Esophagus muscularis mucosa (tissue), 4 donors: ENCODE measurements around the gene TMCC1. TPM values are rescaled to one million over a fixed set of nuclear protein-coding genes. Genes with fewer than 3 reads are reported as not detected.

Source experiments
- DNase-seq: peaks from one replicate; pipeline ENCODE4 v3.0.0-alpha.2; 2017; ENCODE audit errors: extremely low spot score
- H3K27ac ChIP-seq, 4 donors: fragments of 200-600 bp; sonication (generic); replicated peaks in 1 of 4; 1 replicate in 3 of 4; 2 replicates in 1 of 4; pipeline ENCODE4 v1.5.1; 2016 to 2019; ENCODE audit warnings: mild to moderate bottlenecking in 1 of 4
- H3K27me3 ChIP-seq, 4 donors: fragments of 200-600 bp; sonication (generic); one replicate each; pipeline versions ENCODE4 v1.5.1 to v1.6.0; 2016 to 2019
- H3K36me3 ChIP-seq, 4 donors: fragments of 200-600 bp; sonication (generic); one replicate each; pipeline ENCODE4 v1.5.1; 2016 to 2019
- H3K4me1 ChIP-seq, 4 donors: fragments of 200-600 bp; sonication (generic); one replicate each; pipeline ENCODE4 v1.5.1; 2016 to 2019
- H3K4me3 ChIP-seq, 4 donors: fragments of 200-600 bp; sonication (generic); 1 replicate in 2 of 4; 2 replicates in 2 of 4; pipeline ENCODE4 v1.5.1; 2016 to 2019; ENCODE audit warnings: mild to moderate bottlenecking in 4 of 4, moderate library complexity in 1 of 4
- H3K9me3 ChIP-seq, 4 donors: fragments of 200-600 bp; sonication (generic); 1 replicate in 3 of 4; 2 replicates in 1 of 4; pipeline ENCODE4 v1.5.1; 2016 to 2019
- CTCF ChIP-seq, 3 experiments: fragments of 200-600 bp in 2 of 3; fragments of 450-650 bp in 1 of 3; sonication (generic) in 2 of 3; IDR thresholded peaks; one replicate each; pipeline ENCODE4 v1.5.1; 2017 to 2019; ENCODE audit warnings: antibody characterized with exemption in 3 of 3, mild to moderate bottlenecking in 2 of 3, moderate library complexity in 1 of 3
- EP300 ChIP-seq: sonication (generic); formaldehyde crosslinking; IDR thresholded peaks from one replicate; pipeline ENCODE4 v1.6.1; 2017; ENCODE audit warnings: antibody characterized with exemption
- POLR2A ChIP-seq: fragments of 450-650 bp; IDR thresholded peaks from one replicate; pipeline ENCODE4 v1.6.1; 2017; ENCODE audit warnings: antibody characterized with exemption, moderate library complexity, mild to moderate bottlenecking, low read depth
- POLR2AphosphoS5 ChIP-seq, 2 donors: sonication (generic); formaldehyde crosslinking; IDR thresholded peaks; one replicate each; pipeline ENCODE4 v1.6.1; 2017; ENCODE audit warnings: antibody characterized with exemption in 2 of 2
- WGBS: methylation state at CpG from one replicate; pipeline ENCODE4 v1.1.5; 2018; 5-methylcytosine and 5-hydroxymethylcytosine counted together
- intact Hi-C: fragments of 100-400 bp; cut with DNase I; formaldehyde crosslinking; loops from one replicate; pipeline ENCODE4 v1.15.1; 2023
- total RNA-seq, 4 donors: library from RNA; depleted of rRNA; stranded (reverse); fragments of >200 nt; gene quantifications; one replicate each; pipeline versions ENCODE4 v1.1.0 to v1.2.1, GENCODE V29; 2016

The TMCC1 gene
- total RNA-seq, 4 donors from 2014 or later, result 24.5 to 36.2 (median 28.9) TPM

GRCh38 chr3:129829640-129830039, 63.9 kb downstream of the TMCC1 start:
- H3K4me3 ChIP-seq, result no peak overlapping the region
- peaks cover 10 to 40% (median 30%) of the 10 kb centered on the region in 4 donors for H3K4me1 ChIP-seq
- TF ChIP-seq EP300 (no peak), CTCF (IDR thresholded peaks at IDR 0.05) (peak; percentile 60 to 78 (median 76)), POLR2AphosphoS5 (IDR thresholded peaks at IDR 0.05) (peak in 1 of 2 donors; percentile 32), POLR2A (no peak)
- H3K36me3 ChIP-seq, result peaks cover 0 to 5% (median 2%) of the 10 kb centered on the region in 4 donors
- no peaks in the 10 kb centered on the region for H3K27me3 ChIP-seq
- no peaks in the 10 kb centered on the region for H3K9me3 ChIP-seq
- DNase-seq, result no peak
- peak overlapping the region; percentile 9 to 54 (median 38) for H3K27ac ChIP-seq
- intact Hi-C loops, result loop anchor here (2.0 to 5.0 kb wide), 3 partner anchors 108 to 202 kb away; no protein-coding TSS in a partner anchor

- Histone ChIP-seq H3K4me3 (no peak overlapping the region), H3K9me3 (no peaks in the 10 kb centered on the region), H3K27ac (no peak overlapping the region), H3K36me3 (peaks cover 0 to 8% (median 2%) of the 10 kb centered on the region in 4 donors), H3K4me1 (peaks cover 6 to 36% (median 26%) of the 10 kb centered on the region in 4 donors), H3K27me3 (no peaks in the 10 kb centered on the region)
- DNase-seq, result no peak
- TF ChIP-seq POLR2A (no peak), CTCF (IDR thresholded peaks at IDR 0.05) (no peak), EP300 (no peak), POLR2AphosphoS5 (IDR thresholded peaks at IDR 0.05) (no peak)
- intact Hi-C loops, result loop anchor here (2.0 to 5.0 kb wide), 3 partner anchors 110 to 200 kb away; no protein-coding TSS in a partner anchor
- 67% methylated on average over 7 of the region's 7 CpGs for WGBS
Measured at GRCh38 chr3:129827765-129828164, 65.7 kb downstream of the TMCC1 start.

GRCh38 chr3:129824926-129825541, 68.5 kb downstream of the TMCC1 start:
- 48% methylated on average over 3 of the region's 3 CpGs for WGBS

GRCh38 chr3:129822679-129823078, 70.8 kb downstream of the TMCC1 start:
- TF ChIP-seq CTCF (IDR thresholded peaks at IDR 0.05), result no peak
- no peak overlapping the region for H3K4me3 ChIP-seq
- no peak for DNase-seq

More at GRCh38 chr3:129824926-129825541, 68.5 kb downstream of the TMCC1 start:
- Histone ChIP-seq H3K27ac (no peak overlapping the region), H3K36me3 (peaks cover 0 to 16% (median 2%) of the 10 kb centered on the region in 4 donors), H3K9me3 (no peaks in the 10 kb centered on the region), H3K4me1 (peaks cover 0 to 25% (median 12%) of the 10 kb centered on the region in 4 donors), H3K27me3 (no peaks in the 10 kb centered on the region), H3K4me3 (no peak overlapping the region)
- intact Hi-C loops, result loop anchor here (2.0 to 5.0 kb wide), 3 partner anchors 112 to 334 kb away; no protein-coding TSS in a partner anchor
- no peak for TF ChIP-seq POLR2A
- TF ChIP-seq CTCF (IDR thresholded peaks at IDR 0.05), result peak; percentile 54 to 64 (median 63)
- no peak for DNase-seq

More at GRCh38 chr3:129822679-129823078, 70.8 kb downstream of the TMCC1 start:
- Histone ChIP-seq H3K27ac (no peak overlapping the region), H3K4me1 (peaks cover 0 to 7% (median 1%) of the 10 kb centered on the region in 4 donors), H3K36me3 (peaks cover 0 to 13% (median under 1%) of the 10 kb centered on the region in 4 donors), H3K9me3 (no peaks in the 10 kb centered on the region), H3K27me3 (no peaks in the 10 kb centered on the region)
- WGBS, result 86% methylated on average over 1 of the region's 1 CpG
- intact Hi-C loops, result no loop called here
